ENCODE data around the gene ARHGAP9. TPM values are rescaled to one million over a fixed set of nuclear protein-coding genes. Genes with fewer than 3 reads are reported as not detected.
"Not testable (repeated sequence)": the region's sequence is repeated elsewhere in the genome, so short reads cannot be mapped to it uniquely, and the experiment has no call there.

The ARHGAP9 gene
- total RNA-seq, 1 donor from 2014 or later, result 6.4 TPM

- ATAC-seq (no peak), DNase-seq (ENCODE audit: missing footprints) (no peak)
- intact Hi-C loops (cut with DNase I), result no loop called here
Observed at GRCh38 chr12:57500213-57500612, 20.5 kb upstream of the ARHGAP9 start.

GRCh38 chr12:57498571-57498970 lies 18.9 kb upstream of the ARHGAP9 start:
- DNase-seq (ENCODE audit: missing footprints) (no peak), ATAC-seq (no peak)
- intact Hi-C loops (cut with DNase I), result no loop called here

DNA sequence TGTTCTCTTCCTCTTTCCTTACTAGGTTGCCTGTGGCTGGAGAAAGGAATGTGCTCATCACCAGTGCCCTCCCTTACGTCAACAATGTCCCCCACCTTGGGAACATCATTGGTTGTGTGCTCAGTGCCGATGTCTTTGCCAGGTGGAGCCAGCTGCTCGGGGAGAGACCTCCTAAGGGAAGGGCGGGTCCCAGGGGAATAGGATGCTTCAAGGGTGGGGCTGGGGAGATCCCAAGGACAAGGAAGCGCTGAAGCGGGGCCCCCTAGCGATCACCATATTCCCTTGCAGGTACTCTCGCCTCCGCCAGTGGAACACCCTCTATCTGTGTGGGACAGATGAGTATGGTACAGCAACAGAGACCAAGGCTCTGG lies 18.5 kb upstream of the ARHGAP9 start:
- intact Hi-C loops (cut with DNase I), result no loop called here
- ATAC-seq, result no peak
- DNase-seq (ENCODE audit: missing footprints), result no peak

DNA sequence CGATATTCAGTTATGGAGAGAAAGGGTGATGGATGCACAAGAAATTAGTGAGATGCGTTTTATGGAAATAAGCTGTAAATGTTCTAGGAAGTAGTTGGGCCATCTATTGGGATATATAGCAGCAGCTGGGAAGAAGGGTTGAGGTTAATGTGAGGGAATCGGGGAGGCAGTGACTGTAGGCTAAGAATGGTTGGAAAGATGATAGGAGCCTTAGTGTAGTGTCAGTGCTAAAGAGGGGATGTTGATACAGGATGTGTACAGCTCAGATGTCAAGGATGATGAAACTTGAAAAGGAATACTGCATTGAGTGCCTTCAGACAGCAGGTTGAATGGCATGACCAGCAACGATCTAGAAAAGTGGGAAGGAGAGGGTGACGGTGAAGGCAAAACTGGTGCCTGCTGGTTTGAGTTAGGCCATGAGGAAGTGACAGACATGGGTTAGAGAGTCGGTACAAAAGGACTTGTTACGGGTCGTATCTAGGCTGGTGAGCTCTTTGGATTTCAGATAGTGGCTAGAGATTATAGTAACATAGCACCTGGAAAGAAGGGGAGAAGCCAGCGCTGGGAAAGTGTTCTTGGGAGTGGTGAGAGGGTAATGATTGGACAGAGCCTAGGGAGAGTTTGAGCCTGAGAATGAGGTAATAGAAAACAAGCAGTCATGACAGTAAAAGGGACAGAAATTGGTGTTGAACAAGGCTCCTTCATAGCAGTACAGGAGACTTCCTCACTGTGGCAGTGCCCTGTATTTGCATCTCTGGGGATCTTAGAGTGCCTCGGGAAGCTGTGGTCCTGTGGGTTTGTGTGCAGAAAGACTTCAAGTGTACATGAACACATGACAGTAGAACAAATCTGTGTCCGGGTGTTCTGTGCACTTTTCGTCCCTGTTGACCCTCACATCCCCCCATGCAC lies 17.8 kb upstream of the ARHGAP9 start:
- intact Hi-C loops (cut with DNase I), result no loop called here
- ATAC-seq (no peak), DNase-seq (ENCODE audit: missing footprints) (no peak)

- DNase-seq (ENCODE audit: missing footprints) (no peak), ATAC-seq (no peak)
- intact Hi-C loops (cut with DNase I), result no loop called here
Observed at GRCh38 chr12:57496822-57497221, 17.2 kb upstream of the ARHGAP9 start.

GRCh38 chr12:57495051-57495701 lies 15.5 kb upstream of the ARHGAP9 start:
- DNase-seq (ENCODE audit: missing footprints); intact Hi-C loops (cut with DNase I); ATAC-seq: not testable (repeated sequence)

- DNase-seq (ENCODE audit: missing footprints), result no peak
- ATAC-seq, result no peak
- intact Hi-C loops (cut with DNase I), result no loop called here
Observed at GRCh38 chr12:57491393-57492280, 12.0 kb upstream of the ARHGAP9 start.

DNA sequence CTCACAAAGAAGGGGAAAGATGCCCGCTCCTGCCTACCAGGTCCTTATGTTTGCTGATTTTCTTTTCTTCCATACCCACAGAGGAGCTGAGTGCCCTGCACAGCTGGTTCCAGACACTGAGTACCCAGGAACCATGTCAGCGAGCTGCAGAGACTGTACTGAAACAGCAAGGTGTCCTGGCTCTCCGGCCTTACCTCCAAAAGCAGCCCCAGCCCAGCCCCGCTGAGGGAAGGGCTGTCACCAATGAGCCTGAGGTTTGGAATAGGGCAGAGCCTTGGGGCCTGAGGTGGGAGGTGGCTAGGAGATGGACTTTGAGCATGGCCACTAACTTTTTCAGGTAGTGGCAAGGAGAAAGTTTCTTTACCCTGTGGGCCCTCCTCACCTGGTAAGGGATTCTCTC lies 10.5 kb upstream of the ARHGAP9 start:
- intact Hi-C loops (cut with DNase I), result no loop called here
- no peak for DNase-seq (ENCODE audit: missing footprints)
- ATAC-seq, result no peak

GRCh38 chr12:57489157-57489641 lies 9.5 kb upstream of the ARHGAP9 start:
- ATAC-seq (no peak), DNase-seq (ENCODE audit: missing footprints) (no peak)
- intact Hi-C loops (cut with DNase I), result loop anchor here (2.0 to 5.0 kb wide), 2 partner anchors 32 to 58 kb away; partner anchors contain the start of genes DCTN2 and DDIT3

DNA sequence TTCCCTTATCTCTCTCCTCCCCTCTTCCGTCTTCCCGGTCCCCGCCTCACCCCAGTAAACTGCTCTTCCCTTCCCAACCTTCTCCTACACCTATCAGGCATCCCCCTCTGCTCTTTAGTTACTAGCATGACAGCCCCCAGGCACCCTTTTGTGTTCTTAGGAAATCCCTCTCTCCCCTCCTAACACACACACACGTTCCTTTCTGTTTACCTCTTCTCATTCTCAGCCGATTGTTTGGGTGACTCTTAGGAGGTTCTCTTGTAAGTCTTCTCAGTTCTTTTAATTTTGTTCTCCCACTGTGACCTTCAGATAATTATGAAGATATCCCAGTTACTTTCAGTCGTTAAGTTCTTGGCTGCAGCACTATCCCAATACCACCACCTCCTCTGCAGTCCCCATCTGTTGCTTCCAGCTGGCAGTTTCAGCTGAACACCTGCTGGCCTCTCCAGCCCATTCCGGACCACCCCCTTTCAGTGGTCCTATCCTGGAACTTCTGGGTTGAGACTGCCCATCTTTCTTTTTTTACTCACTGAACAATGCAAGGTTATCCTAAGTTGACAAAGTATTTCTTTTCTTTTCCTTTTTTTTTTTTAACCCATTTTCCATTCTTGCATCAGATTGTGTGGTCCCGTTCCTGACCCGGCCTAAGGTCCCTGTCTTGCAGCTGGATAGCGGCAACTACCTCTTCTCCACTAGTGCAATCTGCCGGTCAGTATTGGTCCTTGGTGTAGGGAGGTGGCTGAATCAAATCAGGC lies 8.9 kb upstream of the ARHGAP9 start:
- DNase-seq (ENCODE audit: missing footprints) (no peak), ATAC-seq (no peak)
- intact Hi-C loops (cut with DNase I), result loop anchor here (2.0 to 5.0 kb wide), 2 partner anchors 32 to 59 kb away; partner anchors contain the start of genes DCTN2 and DDIT3

- ATAC-seq, result peak; percentile 98
- DNase-seq (ENCODE audit: missing footprints), result peak; percentile 98
- intact Hi-C loops (cut with DNase I), result loop anchor here (2.0 to 5.0 kb wide), 2 partner anchors 33 to 60 kb away; partner anchors contain the start of genes DCTN2 and DDIT3
Observed at GRCh38 chr12:57487597-57488401, 8.1 kb upstream of the ARHGAP9 start, which contains the start of gene MARS1. MARS1 (plus strand) TSS chr12:57488068; CDS start chr12:57488091, 23 bp downstream.

DNA sequence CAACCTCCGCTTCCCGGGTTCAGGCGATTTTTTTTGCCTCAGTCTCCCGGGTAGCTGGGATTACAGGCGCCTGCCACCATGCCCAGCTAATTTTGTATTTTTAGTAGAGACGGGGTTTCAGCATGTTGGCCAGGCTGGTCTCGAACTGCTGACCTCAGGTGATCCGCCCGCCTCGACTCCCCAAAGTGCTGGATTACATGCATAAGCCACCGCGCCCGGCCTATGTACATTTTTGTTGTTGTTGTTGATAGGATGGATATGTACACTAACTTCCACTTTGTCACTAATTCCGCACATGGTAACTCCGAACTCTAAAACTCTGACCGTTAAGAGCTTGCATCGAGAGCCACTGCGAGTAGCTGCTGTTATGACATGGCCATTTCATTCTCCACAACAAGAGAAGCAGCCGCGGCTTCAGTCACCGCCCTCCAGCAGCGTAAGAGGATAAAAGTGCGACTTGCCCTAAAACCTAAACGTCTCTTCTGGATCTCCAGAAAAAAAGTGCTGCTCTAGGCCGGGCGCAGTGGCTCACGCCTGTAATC lies 7.5 kb upstream of the ARHGAP9 start:
- DNase-seq (ENCODE audit: missing footprints), result no peak
- ATAC-seq, result no peak
- intact Hi-C loops (cut with DNase I), result loop anchor here (5.0 kb wide), 1 partner anchor 60 kb away; the partner anchor contains the start of gene DCTN2

GRCh38 chr12:57485695-57486094 lies 6.0 kb upstream of the ARHGAP9 start:
- no peak for ATAC-seq
- no peak for DNase-seq (ENCODE audit: missing footprints)
- intact Hi-C loops (cut with DNase I), result loop anchor here (5.0 kb wide), 1 partner anchor 62 kb away; the partner anchor contains the start of gene DCTN2

DNA sequence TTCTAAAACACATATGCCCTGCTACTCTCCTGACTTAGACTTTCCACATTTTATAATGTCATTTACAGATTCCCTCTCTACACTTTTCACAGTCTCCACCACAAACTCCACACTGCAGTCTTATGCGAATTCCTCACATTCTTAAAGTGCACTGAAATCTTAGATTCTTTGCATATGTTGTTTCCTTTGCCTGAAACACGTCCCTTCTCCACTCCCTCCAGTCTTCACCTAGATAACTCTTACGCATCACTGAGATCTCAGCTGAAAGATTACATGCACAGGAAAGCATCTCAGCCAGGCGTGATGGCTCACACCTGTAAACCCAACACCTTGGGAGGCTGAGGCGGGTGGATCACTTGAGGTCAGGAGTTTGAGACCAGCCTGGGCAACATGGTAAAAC lies 3.8 kb upstream of the ARHGAP9 start:
- intact Hi-C loops (cut with DNase I), result no loop called here
- ATAC-seq (no peak), DNase-seq (ENCODE audit: missing footprints) (no peak)

GRCh38 chr12:57481671-57482070 lies 2.0 kb upstream of the ARHGAP9 start:
- DNase-seq (ENCODE audit: missing footprints) (no peak), ATAC-seq (no peak)

DNA sequence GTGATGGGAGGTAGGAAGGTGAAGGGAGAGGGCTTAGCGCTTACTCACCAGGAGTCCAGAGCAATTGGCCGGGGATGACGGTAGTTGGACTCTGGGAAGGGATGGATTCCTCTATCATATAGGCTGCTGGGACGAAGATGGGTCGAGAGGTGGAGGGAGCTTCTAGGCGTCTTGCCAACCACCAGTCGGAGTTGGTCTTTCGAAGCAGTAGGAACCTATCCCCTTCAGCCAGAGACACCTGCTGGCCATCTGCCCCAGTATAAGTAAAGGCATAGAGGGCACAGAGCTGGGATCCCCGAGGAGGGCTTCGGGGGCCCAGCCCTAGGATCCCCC lies 657 bp downstream of the ARHGAP9 start:
- intact Hi-C loops (cut with DNase I), result no loop called here
- DNase-seq (ENCODE audit: missing footprints) (no peak), ATAC-seq (no peak)

More at GRCh38 chr12:57481671-57482070, 2.0 kb upstream of the ARHGAP9 start:
- intact Hi-C loops (cut with DNase I), result no loop called here
